ENCODE data around the gene EMCN.
"Not testable (repeated sequence)": the region's sequence is repeated elsewhere in the genome, so short reads cannot be mapped to it uniquely, and the experiment has no call there.

- TF ChIP-seq CTCF, POLR2A (IDR thresholded peaks at IDR 0.05): not testable (repeated sequence)
Measured at GRCh38 chr4:100530161-100530560, 12.3 kb upstream of the EMCN start.
